ENCODE measurements around the gene CENPI. TPM values are rescaled to one million over a fixed set of nuclear protein-coding genes. Genes with fewer than 3 reads are reported as not detected.

Gene CENPI
- total RNA-seq, 1 donor from 2014 or later, result 1.8 TPM

GRCh38 chrX:101062176-101062575, 35.8 kb upstream of the CENPI start:
- no peak overlapping the region for H3K4me3 ChIP-seq (ENCODE audit: low read depth, low read length)
- H3K27me3 ChIP-seq (ENCODE audit: control insufficient read depth, insufficient read depth, low read length), result no peaks in the 10 kb centered on the region
- no peak for DNase-seq (ENCODE audit: low read depth)
- H3K36me3 ChIP-seq (ENCODE audit: control insufficient read depth, insufficient read depth, low read length), result no peaks in the 10 kb centered on the region
- TF ChIP-seq CTCF (IDR thresholded peaks at IDR 0.05; ENCODE audit: insufficient read depth, low read length, poor library complexity, severe bottlenecking), result no peak

GRCh38 chrX:101071582-101071981, 26.4 kb upstream of the CENPI start:
- no peak for TF ChIP-seq CTCF (IDR thresholded peaks at IDR 0.05; ENCODE audit: insufficient read depth, low read length, poor library complexity, severe bottlenecking)
- H3K36me3 ChIP-seq (ENCODE audit: control insufficient read depth, insufficient read depth, low read length), result no peaks in the 10 kb centered on the region
- H3K27me3 ChIP-seq (ENCODE audit: control insufficient read depth, insufficient read depth, low read length), result no peaks in the 10 kb centered on the region
- no peak for DNase-seq (ENCODE audit: low read depth)
- no peak overlapping the region for H3K4me3 ChIP-seq (ENCODE audit: low read depth, low read length)

- no peak for DNase-seq (ENCODE audit: low read depth)
- H3K27me3 ChIP-seq (ENCODE audit: control insufficient read depth, insufficient read depth, low read length), result no peaks in the 10 kb centered on the region
- no peaks in the 10 kb centered on the region for H3K36me3 ChIP-seq (ENCODE audit: control insufficient read depth, insufficient read depth, low read length)
- TF ChIP-seq CTCF (IDR thresholded peaks at IDR 0.05; ENCODE audit: insufficient read depth, low read length, poor library complexity, severe bottlenecking), result no peak
- peak within 1 kb of the TSS; percentile 38 for H3K4me3 ChIP-seq (ENCODE audit: low read depth, low read length)
These were observed 19.0 kb upstream of the CENPI start, which contains the start of gene TMEM35A for GRCh38 chrX:101078716-101079598. TSS of gene TMEM35A (plus strand) at chrX:101078879. CDS start at chrX:101079003, 124 bp downstream.

- DNase-seq (ENCODE audit: low read depth), result no peak
- Histone ChIP-seq H3K4me3 (ENCODE audit: low read depth, low read length) (no peak overlapping the region), H3K36me3 (ENCODE audit: control insufficient read depth, insufficient read depth, low read length) (no peaks in the 10 kb centered on the region), H3K27me3 (ENCODE audit: control insufficient read depth, insufficient read depth, low read length) (no peaks in the 10 kb centered on the region)
- no peak for TF ChIP-seq CTCF (IDR thresholded peaks at IDR 0.05; ENCODE audit: insufficient read depth, low read length, poor library complexity, severe bottlenecking)
These were observed 18.2 kb upstream of the CENPI start for GRCh38 chrX:101079736-101080270.

GRCh38 chrX:101080326-101081124, 17.5 kb upstream of the CENPI start:
- H3K36me3 ChIP-seq (ENCODE audit: control insufficient read depth, insufficient read depth, low read length), result no peaks in the 10 kb centered on the region
- no peak for TF ChIP-seq CTCF (IDR thresholded peaks at IDR 0.05; ENCODE audit: insufficient read depth, low read length, poor library complexity, severe bottlenecking)
- no peak for DNase-seq (ENCODE audit: low read depth)
- no peak overlapping the region for H3K4me3 ChIP-seq (ENCODE audit: low read depth, low read length)
- H3K27me3 ChIP-seq (ENCODE audit: control insufficient read depth, insufficient read depth, low read length), result no peaks in the 10 kb centered on the region

All from kidney epithelial cell (primary cell).